ENCODE results near the gene CTBP2. TPM values are rescaled to one million over a fixed set of nuclear protein-coding genes. Genes with fewer than 3 reads are reported as not detected.

Gene CTBP2
- total RNA-seq, 1 experiment from 2014 or later = 212 TPM

- H3T11ph ChIP-seq (ENCODE audit: low read length) = no peak overlapping the region
- TF ChIP-seq CTCF (conservative IDR thresholded peaks at IDR 0.05) = no peak
- no peaks in the 10 kb centered on the region; the same call in 1 of the 2 replicates for H3K4me1 ChIP-seq (ENCODE audit: insufficient read depth, low read length)
- no peak overlapping the region for H3K4ac ChIP-seq (ENCODE audit: low read depth, low read length)
- no peak overlapping the region for H3K27ac ChIP-seq (ENCODE audit: insufficient read length, low read depth, low read length)
- H3K27ac Mint-ChIP-seq = peak overlapping the region in 2 of 3 experiments; percentile 83 to 89; a peak in 4 of 7 replicates
- H4K8ac ChIP-seq (replicated peaks; ENCODE audit: insufficient read length, low read depth, low read length) = no peak overlapping the region
- no peak overlapping the region for H2BK15ac ChIP-seq (ENCODE audit: low read depth, low read length)
- no peaks in the 10 kb centered on the region; a peak in 1 of 5 replicates for H3K9me3 Mint-ChIP-seq
- no peak overlapping the region for H3K9ac ChIP-seq (ENCODE audit: extremely low read depth, insufficient read length, low read length)
- no peak overlapping the region for H2BK20ac ChIP-seq (ENCODE audit: low read depth, low read length, poor library complexity, severe bottlenecking)
- H3K79me2 ChIP-seq (ENCODE audit: insufficient read depth, low read length) = peaks cover 34% of the 10 kb centered on the region; the same call in 1 of the 2 replicates
- no peak overlapping the region for H3K23ac ChIP-seq (ENCODE audit: insufficient read length, low read depth, low read length)
- H3K56ac ChIP-seq (ENCODE audit: insufficient read length, low read depth, low read length) = no peak overlapping the region
- peaks cover 39 to 54% of the 10 kb centered on the region in 2 experiments for H3K4me1 Mint-ChIP-seq
- H3K27me3 ChIP-seq (ENCODE audit: insufficient read depth, low read length) = no peaks in the 10 kb centered on the region
- H3K23me2 ChIP-seq (ENCODE audit: insufficient read length, low read depth, low read length, poor library complexity, severe bottlenecking) = no peaks in the 10 kb centered on the region
- H3K18ac ChIP-seq (ENCODE audit: insufficient read length, low read depth, low read length) = no peak overlapping the region
- H3K14ac ChIP-seq (ENCODE audit: insufficient read depth, low read length) = no peak overlapping the region; the same call in 1 of the 2 replicates
- no peaks in the 10 kb centered on the region for H3K9me3 ChIP-seq (ENCODE audit: control insufficient read depth, low read depth, low read length)
- H2AFZ ChIP-seq (ENCODE audit: low read length) = no peak overlapping the region
- peaks cover 37 to 67% (median 56%) of the 10 kb centered on the region in 3 experiments for H3K36me3 Mint-ChIP-seq (ENCODE audit: insufficient read depth in 1 of 3, low read depth in 3 of 3)
- no peak overlapping the region for H3K4me2 ChIP-seq (ENCODE audit: insufficient read depth, insufficient read length, low read length)
- H2BK120ac ChIP-seq (ENCODE audit: low read depth, low read length, poor library complexity, severe bottlenecking) = no peak overlapping the region
- H4K5ac ChIP-seq (ENCODE audit: insufficient read length, low read depth, low read length) = no peak overlapping the region
- no peaks in the 10 kb centered on the region for H4K20me1 ChIP-seq (ENCODE audit: control insufficient read depth, insufficient read depth, insufficient read length)
- no peak overlapping the region for H2BK5ac ChIP-seq (ENCODE audit: insufficient read length, low read length)
- no peaks in the 10 kb centered on the region; the same call in 1 of the 2 replicates for H3K27me3 Mint-ChIP-seq (ENCODE audit: low read depth)
- no peak overlapping the region for H4K91ac ChIP-seq (ENCODE audit: insufficient read length, low read depth, low read length)
- H2AK5ac ChIP-seq (ENCODE audit: insufficient read length, low read length) = no peak overlapping the region
- peaks cover 11% of the 10 kb centered on the region for H3K79me1 ChIP-seq (ENCODE audit: insufficient read depth, low read depth, low read length, poor library complexity, severe bottlenecking)
- no peak overlapping the region for H3K4me3 Mint-ChIP-seq
- WGBS (ENCODE audit: extremely low coverage, insufficient read length, low lambda C conversion rate) = no CpG with 5 or more reads among the region's 15 CpGs
- H2BK12ac ChIP-seq (ENCODE audit: insufficient read length, low read depth, low read length) = no peak overlapping the region
- no peak for DNase-seq
Observed at GRCh38 chr10:125009661-125010161, 150.7 kb downstream of the CTBP2 start.
